ENCODE data around the gene MARK1.

GRCh38 chr1:220707160-220707559 is 179.2 kb downstream of the MARK1 start:
- TF ChIP-seq, protein P1, sequence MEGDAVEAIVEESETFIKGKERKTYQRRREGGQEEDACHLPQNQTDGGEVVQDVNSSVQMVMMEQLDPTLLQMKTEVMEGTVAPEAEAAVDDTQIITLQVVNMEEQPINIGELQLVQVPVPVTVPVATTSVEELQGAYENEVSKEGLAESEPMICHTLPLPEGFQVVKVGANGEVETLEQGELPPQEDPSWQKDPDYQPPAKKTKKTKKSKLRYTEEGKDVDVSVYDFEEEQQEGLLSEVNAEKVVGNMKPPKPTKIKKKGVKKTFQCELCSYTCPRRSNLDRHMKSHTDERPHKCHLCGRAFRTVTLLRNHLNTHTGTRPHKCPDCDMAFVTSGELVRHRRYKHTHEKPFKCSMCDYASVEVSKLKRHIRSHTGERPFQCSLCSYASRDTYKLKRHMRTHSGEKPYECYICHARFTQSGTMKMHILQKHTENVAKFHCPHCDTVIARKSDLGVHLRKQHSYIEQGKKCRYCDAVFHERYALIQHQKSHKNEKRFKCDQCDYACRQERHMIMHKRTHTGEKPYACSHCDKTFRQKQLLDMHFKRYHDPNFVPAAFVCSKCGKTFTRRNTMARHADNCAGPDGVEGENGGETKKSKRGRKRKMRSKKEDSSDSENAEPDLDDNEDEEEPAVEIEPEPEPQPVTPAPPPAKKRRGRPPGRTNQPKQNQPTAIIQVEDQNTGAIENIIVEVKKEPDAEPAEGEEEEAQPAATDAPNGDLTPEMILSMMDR (IDR thresholded peaks at IDR 0.05) = no peak
- TF ChIP-seq POLR2A (IDR thresholded peaks at IDR 0.05) = no peak

Data from right lobe of liver (tissue), 4 donors.